H1 (cell line): ENCODE results near the gene BHLHE23. TPM values are rescaled to one million over a fixed set of nuclear protein-coding genes. Genes with fewer than 3 reads are reported as not detected.

Experiments
- CTCF ChIA-PET: fragments of 300-600 bp; sonication (Branson Sonifier 250); formaldehyde crosslinking; loops from one replicate; lab custom pipeline; 2021; ENCODE audit not compliant: partially characterized antibody; lab: Charles Lee
- POLR2A ChIA-PET: fragments of 300-600 bp; sonication (Branson Sonifier 250); formaldehyde crosslinking; loops from one replicate; lab custom pipeline; 2021; ENCODE audit warnings: inconsistent platforms; ENCODE audit not compliant: partially characterized antibody; lab: Charles Lee
- DNase-seq, 2 experiments: peaks; one replicate each; pipeline versions ENCODE4 v3.0.0 to v3.0.0-alpha.2; 2010 to 2022; ENCODE audit warnings: low spot score in 2 of 2, low read depth in 1 of 2, mixed read lengths in 1 of 2
- FAIRE-seq: peaks from 2 replicates; lab custom pipeline; 2011; peaks lifted over from hg19 to GRCh38; lab: Jason Lieb, UNC
- H2AFZ ChIP-seq: 2 replicates; pipeline ENCODE4 v1.8.1; 2012; ENCODE audit warnings: low read length, inconsistent platforms
- H2AK5ac ChIP-seq: 2 replicates; pipeline ENCODE4 v1.6.1; 2013; ENCODE audit warnings: low read depth, low read length
- H2BK120ac ChIP-seq: replicated peaks from 2 replicates; pipeline ENCODE3; 2013; ENCODE audit warnings: low read depth, low read length, inconsistent platforms
- H2BK12ac ChIP-seq: 2 replicates; pipeline ENCODE4 v1.6.1; 2013; ENCODE audit warnings: low read depth, low read length
- H2BK15ac ChIP-seq: 2 replicates; pipeline ENCODE4 v1.6.1; 2013; ENCODE audit warnings: low read length
- H2BK20ac ChIP-seq: 2 replicates; pipeline ENCODE4 v1.6.1; 2013; ENCODE audit warnings: low read length
- H2BK5ac ChIP-seq: 2 replicates; pipeline ENCODE4 v1.6.1; 2013; ENCODE audit warnings: low read depth, low read length
- H3K14ac ChIP-seq: 2 replicates; pipeline ENCODE4 v1.6.1; 2013; ENCODE audit warnings: inconsistent platforms; ENCODE audit not compliant: insufficient read length
- H3K18ac ChIP-seq: 2 replicates; pipeline ENCODE4 v1.6.1; 2013; ENCODE audit warnings: low read length; ENCODE audit errors: extremely low read depth
- H3K23ac ChIP-seq: 2 replicates; pipeline ENCODE4 v1.6.1; 2013; ENCODE audit warnings: inconsistent platforms; ENCODE audit not compliant: insufficient read length
- H3K23me2 ChIP-seq: 2 replicates; pipeline ENCODE4 v1.6.1; 2013; ENCODE audit warnings: low read depth, low read length
- H3K27ac ChIP-seq: 2 replicates; pipeline ENCODE4 v1.6.1; 2011; ENCODE audit warnings: low read depth, low read length, inconsistent platforms
- H3K27me3 ChIP-seq, 4 experiments: replicated peaks in 1 of 4; 1 replicate in 1 of 4; 2 replicates in 3 of 4; pipeline versions ENCODE4 v1.6.1 to v1.8.1; 2011 to 2013; ENCODE audit warnings: low read length in 3 of 4, mild to moderate bottlenecking in 3 of 4, inconsistent platforms in 2 of 4, mixed read lengths in 2 of 4, moderate library complexity in 1 of 4; ENCODE audit not compliant: control insufficient read depth in 3 of 4, insufficient read depth in 3 of 4; ENCODE audit errors: extremely low read depth in 1 of 4
- H3K36me3 ChIP-seq, 4 experiments: 2 replicates each; pipeline versions ENCODE4 v1.6.1 to v1.8.1; 2011 to 2013; ENCODE audit warnings: mild to moderate bottlenecking in 4 of 4, low read length in 3 of 4, moderate library complexity in 2 of 4, control low read depth in 1 of 4, inconsistent platforms in 1 of 4; ENCODE audit not compliant: insufficient read depth in 4 of 4, control insufficient read depth in 2 of 4
- H3K4ac ChIP-seq: replicated peaks from 2 replicates; pipeline ENCODE3; 2013; ENCODE audit warnings: low read length, low read depth, mixed read lengths, inconsistent platforms; ENCODE audit not compliant: insufficient read length
- H3K4me1 ChIP-seq, 4 experiments: replicated peaks in 1 of 4; 1 replicate in 1 of 4; 2 replicates in 3 of 4; pipeline versions ENCODE4 v1.6.1 to v1.8.1; 2011 to 2013; ENCODE audit warnings: low read length in 3 of 4, inconsistent platforms in 2 of 4, mixed read lengths in 1 of 4; ENCODE audit not compliant: insufficient read depth in 4 of 4, control insufficient read depth in 3 of 4
- H3K4me2 ChIP-seq, 2 experiments: 2 replicates each; pipeline versions ENCODE4 v1.6.1 to v1.8.1; 2011 to 2013; ENCODE audit warnings: low read depth in 2 of 2, low read length in 2 of 2, control low read depth in 1 of 2, inconsistent platforms in 1 of 2, mild to moderate bottlenecking in 1 of 2; ENCODE audit not compliant: insufficient read depth in 1 of 2
- H3K4me3 ChIP-seq, 4 experiments: fragments of 200-600, 300-600 bp in 1 of 4; sonication (generic), shearing (Covaris generic), sonication (Bioruptor Twin) in 1 of 4; 2 replicates each; pipeline versions ENCODE4 v1.5.1 to v1.8.1; 2011 to 2016; ENCODE audit warnings: low read length in 4 of 4, low read depth in 3 of 4, control low read depth in 2 of 4, inconsistent platforms in 2 of 4, mild to moderate bottlenecking in 2 of 4, mixed read lengths in 1 of 4, moderate library complexity in 1 of 4; ENCODE audit not compliant: insufficient read depth in 2 of 4; ENCODE audit errors: extremely low read depth in 1 of 4
- H3K56ac ChIP-seq: replicated peaks from 2 replicates; pipeline ENCODE3; 2013; ENCODE audit warnings: low read depth, mild to moderate bottlenecking, mixed read lengths, low read length, inconsistent platforms; ENCODE audit not compliant: insufficient read length
- H3K79me1 ChIP-seq: 2 replicates; pipeline ENCODE4 v1.6.1; 2013; ENCODE audit warnings: low read depth, low read length, control low read depth
- H3K79me2 ChIP-seq, 2 experiments: 2 replicates each; pipeline versions ENCODE4 v1.6.1 to v1.8.1; 2012 to 2013; ENCODE audit warnings: low read length in 2 of 2, mild to moderate bottlenecking in 2 of 2, inconsistent platforms in 1 of 2; ENCODE audit not compliant: insufficient read depth in 2 of 2, control insufficient read depth in 1 of 2
- H3K9ac ChIP-seq, 4 experiments: replicated peaks in 1 of 4; 1 replicate in 1 of 4; 2 replicates in 3 of 4; pipeline versions ENCODE4 v1.6.1 to v1.8.1; 2011 to 2013; ENCODE audit warnings: low read depth in 3 of 4, low read length in 3 of 4, control low read depth in 2 of 4, mild to moderate bottlenecking in 2 of 4, moderate library complexity in 2 of 4, inconsistent platforms in 1 of 4; ENCODE audit errors: extremely low read depth in 1 of 4
- H3K9me3 ChIP-seq, 2 experiments: 2 replicates each; pipeline versions ENCODE4 v1.6.1 to v1.8.1; 2012 to 2013; ENCODE audit warnings: mild to moderate bottlenecking in 2 of 2, moderate library complexity in 2 of 2, control low read depth in 1 of 2, inconsistent platforms in 1 of 2, low read depth in 1 of 2, low read length in 1 of 2, mixed read lengths in 1 of 2; ENCODE audit not compliant: insufficient read depth in 2 of 2
- H4K20me1 ChIP-seq, 2 experiments: replicated peaks in 1 of 2; 2 replicates each; pipeline versions ENCODE3 to v1.8.1; 2011 to 2013; ENCODE audit warnings: inconsistent platforms in 2 of 2, low read length in 2 of 2, mild to moderate bottlenecking in 1 of 2; ENCODE audit not compliant: insufficient read depth in 2 of 2, control insufficient read depth in 1 of 2
- H4K5ac ChIP-seq: 2 replicates; pipeline ENCODE4 v1.6.1; 2013; ENCODE audit warnings: low read length, low read depth, mixed read lengths, inconsistent platforms; ENCODE audit not compliant: insufficient read length
- H4K8ac ChIP-seq: 2 replicates; pipeline ENCODE4 v1.8.0; 2013; ENCODE audit warnings: mild to moderate bottlenecking, moderate library complexity, low read length, inconsistent platforms; ENCODE audit not compliant: insufficient read depth; ENCODE audit errors: extremely low read depth
- H4K91ac ChIP-seq: replicated peaks from 2 replicates; pipeline ENCODE3; 2013; ENCODE audit warnings: low read length, mixed read lengths, inconsistent platforms; ENCODE audit not compliant: insufficient read length
- CHD1 ChIP-seq: IDR thresholded peaks from 2 replicates; pipeline ENCODE4 v1.6.1; 2012; ENCODE audit warnings: low read depth, low read length, improper control_type of control experiment
- FOSL1 ChIP-seq: IDR thresholded peaks from 2 replicates; pipeline ENCODE4 v1.6.1; 2011; ENCODE audit warnings: mild to moderate bottlenecking, low read depth, low read length, moderate library complexity; ENCODE audit not compliant: insufficient read depth
- KDM4A ChIP-seq: IDR thresholded peaks from one replicate; pipeline ENCODE4 v1.7.1; 2012; ENCODE audit warnings: low read depth, mild to moderate bottlenecking, moderate library complexity, low read length, inconsistent platforms; ENCODE audit not compliant: severe bottlenecking
- NANOG ChIP-seq: IDR thresholded peaks from 2 replicates; pipeline ENCODE4 v1.6.1; 2011; ENCODE audit warnings: low read length, low read depth, mild to moderate bottlenecking, inconsistent platforms; ENCODE audit not compliant: insufficient read depth, poor library complexity, severe bottlenecking
- PHF8 ChIP-seq: fragments of 200-600 bp; sonication (generic); conservative IDR thresholded peaks from 2 replicates; pipeline ENCODE4 v1.7.1; 2012; ENCODE audit warnings: low read depth, mild to moderate bottlenecking, inconsistent platforms, low read length, moderate library complexity
- POLR2AphosphoS5 ChIP-seq: IDR thresholded peaks from 2 replicates; pipeline ENCODE4 v1.6.1; 2011; ENCODE audit warnings: low read depth, low read length
- RNF2 ChIP-seq: fragments of 200-900, 300-1000 bp; sonication (generic); IDR thresholded peaks from 2 replicates; pipeline ENCODE4 v1.7.1; 2016; ENCODE audit warnings: borderline replicate concordance, low read depth, mild to moderate bottlenecking, antibody characterized with exemption, low read length; ENCODE audit not compliant: poor library complexity, severe bottlenecking; ENCODE audit errors: missing control alignments
- SP2 ChIP-seq: IDR thresholded peaks from 2 replicates; pipeline ENCODE4 v1.6.1; 2012; ENCODE audit warnings: mild to moderate bottlenecking, low read length, inconsistent platforms
- SP4 ChIP-seq: IDR thresholded peaks from 2 replicates; pipeline ENCODE4 v1.6.1; 2012; ENCODE audit warnings: low read length, inconsistent platforms
- TAF7 ChIP-seq: optimal IDR thresholded peaks from 2 replicates; pipeline ENCODE3; 2011; ENCODE audit warnings: low read depth, mild to moderate bottlenecking, inconsistent platforms, low read length, moderate library complexity, borderline replicate concordance
- WGBS, 2 experiments: shearing (Covaris generic) in 1 of 2; methylation state at CpG; one replicate each; pipeline versions ENCODE4 v1.1.6 to v1.1.7; 2013 to 2015; ENCODE audit warnings: low lambda C conversion rate in 2 of 2, mixed read lengths in 2 of 2, inconsistent platforms in 1 of 2, low coverage in 1 of 2, missing lambda C conversion rate in 1 of 2; ENCODE audit not compliant: insufficient replicate concordance in 2 of 2, insufficient coverage in 1 of 2, insufficient read length in 1 of 2; ENCODE audit errors: extremely low coverage in 1 of 2, missing lambda C conversion rate in 1 of 2; 5-methylcytosine and 5-hydroxymethylcytosine counted together
- polyA plus RNA-seq, 7 experiments: library from polyadenylated mRNA; depleted of rRNA in 3 of 7; stranded (reverse) in 5 of 7; unstranded in 2 of 7; fragments of >200 nt in 5 of 7; fragments of 200-250 nt in 2 of 7; gene quantifications; 1 replicate in 5 of 7; 2 replicates in 1 of 7; 4 replicates in 1 of 7; pipeline versions ENCODE4 v1.2.1 to v1.2.3, GENCODE V29; 2011 to 2013; ENCODE audit warnings: missing spikeins in 2 of 7, mixed read lengths in 2 of 7
- total RNA-seq: library from RNA; stranded (reverse); fragmentation: NEBNext Ultra II Directional; extraction: Animal tissue kit (Norgen Biotek cat#: 25700); gene quantifications from 2 replicates; pipeline ENCODE4 v1.2.1, GENCODE V29; 2021
- TF ChIP-seq, protein P1 (sequence below): IDR thresholded peaks from 2 replicates; pipeline ENCODE4 v1.6.1; 2011; ENCODE audit warnings: low read length, improper control_type of control experiment

The BHLHE23 gene
- total and polyA plus RNA-seq, 2 of the 8 experiments (the other 6 are each of a cell fraction or from before 2014, with no cell fraction given), result 0.47 TPM; not detected in 1

DNA sequence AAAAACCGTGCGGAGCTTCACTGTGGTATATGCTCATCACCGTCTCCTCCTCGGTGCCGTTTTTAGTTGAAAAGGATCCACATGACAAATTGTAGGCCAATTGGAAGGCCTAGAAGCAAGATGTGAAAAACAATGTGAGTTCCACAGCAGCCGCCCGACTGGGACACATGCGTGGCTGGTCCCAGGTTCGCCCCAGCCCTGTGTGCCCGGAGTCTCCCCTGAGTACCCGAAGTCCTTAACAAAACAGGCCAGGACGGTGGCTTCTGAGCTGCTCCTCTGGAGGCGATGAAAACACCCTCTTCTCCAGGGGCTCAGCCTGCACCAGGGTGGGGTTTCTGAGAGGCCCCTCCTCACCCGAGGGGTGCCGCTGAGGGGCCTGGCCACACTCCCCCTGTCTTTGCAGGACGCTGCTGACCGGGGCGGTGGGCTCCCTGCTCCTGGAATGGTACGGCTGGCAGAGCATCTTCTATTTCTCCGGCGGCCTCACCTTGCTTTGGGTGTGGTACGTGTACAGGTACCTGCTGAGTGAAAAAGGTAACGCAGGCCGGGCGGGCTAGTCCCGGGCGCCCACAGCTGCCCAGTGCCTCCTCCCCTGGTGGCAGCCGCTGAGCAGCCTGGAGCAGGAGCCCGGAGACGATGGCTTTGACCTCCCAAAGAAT, 44.4 kb downstream of the BHLHE23 start:
- WGBS, 2 experiments, result 91% methylated on average over 25 of the region's 30 CpGs; no CpG with 5 or more reads in 1 of the 2 experiments
- no peak for TF ChIP-seq PHF8
- TF ChIP-seq CHD1, result no peak
- TF ChIP-seq RNF2, result no peak
- TF ChIP-seq FOSL1, result no peak
- no peak for TF ChIP-seq SP2
- TF ChIP-seq POLR2AphosphoS5, result no peak
- no peak for TF ChIP-seq NANOG
- TF ChIP-seq SP4, result no peak
- TF ChIP-seq, protein P1, sequence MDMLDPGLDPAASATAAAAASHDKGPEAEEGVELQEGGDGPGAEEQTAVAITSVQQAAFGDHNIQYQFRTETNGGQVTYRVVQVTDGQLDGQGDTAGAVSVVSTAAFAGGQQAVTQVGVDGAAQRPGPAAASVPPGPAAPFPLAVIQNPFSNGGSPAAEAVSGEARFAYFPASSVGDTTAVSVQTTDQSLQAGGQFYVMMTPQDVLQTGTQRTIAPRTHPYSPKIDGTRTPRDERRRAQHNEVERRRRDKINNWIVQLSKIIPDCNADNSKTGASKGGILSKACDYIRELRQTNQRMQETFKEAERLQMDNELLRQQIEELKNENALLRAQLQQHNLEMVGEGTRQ, result no peak
- TF ChIP-seq KDM4A, result no peak
- TF ChIP-seq TAF7, result no peak

More for the DNA sequence above, 44.4 kb downstream of the BHLHE23 start:
- Histone ChIP-seq H3K14ac (no peak overlapping the region), H3K23me2 (no peaks in the 10 kb centered on the region), H3K79me1 (peaks cover 1% of the 10 kb centered on the region; the same call in 1 of the 2 replicates), H3K79me2 (no peaks in the 10 kb centered on the region), H2BK20ac (no peak overlapping the region), H3K9me3 (no peaks in the 10 kb centered on the region), H3K36me3 (peaks cover 0 to 10% (median 5%) of the 10 kb centered on the region in 4 experiments; a peak in 5 of 8 replicates), H3K4me3 (no peak overlapping the region), H2AFZ (no peak overlapping the region), H2BK15ac (no peak overlapping the region), H3K4ac (no peak overlapping the region), H2BK120ac (no peak overlapping the region), H3K27me3 (no peaks in the 10 kb centered on the region), H4K8ac (peak overlapping the region; percentile 57; the same call in 1 of the 2 replicates), H2BK5ac (no peak overlapping the region), H3K9ac (no peak overlapping the region), H2AK5ac (no peak overlapping the region), H3K27ac (no peak overlapping the region), H3K18ac (no peak overlapping the region), H3K4me2 (no peak overlapping the region), H3K23ac (no peak overlapping the region), H3K4me1 (peaks cover 0 to 3% (median 0%) of the 10 kb centered on the region in 4 experiments; a peak in 2 of 7 replicates), H4K91ac (no peak overlapping the region), H2BK12ac (no peak overlapping the region), H4K5ac (no peak overlapping the region), H3K56ac (no peak overlapping the region), H4K20me1 (peaks cover 0 to 16% of the 10 kb centered on the region in 2 experiments)
- no peak for FAIRE-seq
- CTCF ChIA-PET, result interaction anchor here (1.0 to 1.2 kb wide), 3 partner anchors 8 to 18 kb away, joined by 3 to 4 read pairs (median 3); no protein-coding TSS in a partner anchor
- DNase-seq, result no peak
- POLR2A ChIA-PET, result interaction anchor here (1.2 to 1.6 kb wide), 2 partner anchors 8 to 62 kb away, joined by 3 read pairs; no protein-coding TSS in a partner anchor
